Loucy (cell line): Measurements from ENCODE around the gene OR2B3.

ENCODE experiments used
- H2AFZ ChIP-seq: fragments of 200-600 bp; sonication (generic); 2 replicates; pipeline ENCODE4 v1.6.0; 2016; ENCODE audit warnings: antibody characterized with exemption, mild to moderate bottlenecking, low read length, moderate library complexity
- H3F3A ChIP-seq: fragments of 200-600 bp; 2 replicates; pipeline ENCODE4 v1.6.0; 2016; ENCODE audit warnings: antibody characterized with exemption, low read depth, mild to moderate bottlenecking
- H3K27me3 ChIP-seq: fragments of 200-600 bp; sonication (generic); 2 replicates; pipeline ENCODE4 v1.6.1; 2014; ENCODE audit warnings: low read length, mild to moderate bottlenecking; ENCODE audit not compliant: insufficient read depth, poor library complexity, severe bottlenecking
- H3K36me3 ChIP-seq: fragments of 200-600 bp; sonication (generic); 2 replicates; pipeline ENCODE4 v1.6.1; 2016; ENCODE audit warnings: low read length; ENCODE audit not compliant: insufficient read depth
- H3K4me1 ChIP-seq: fragments of 200-600 bp; sonication (generic); 2 replicates; pipeline ENCODE4 v1.5.1; 2014; ENCODE audit warnings: low read length, mild to moderate bottlenecking; ENCODE audit not compliant: insufficient read depth, poor library complexity, severe bottlenecking
- H3K4me2 ChIP-seq: fragments of 200-600 bp; sonication (generic); 2 replicates; pipeline ENCODE4 v1.6.0; 2014; ENCODE audit warnings: antibody characterized with exemption, low read length, low read depth, mild to moderate bottlenecking; ENCODE audit not compliant: poor library complexity, severe bottlenecking
- H3K4me3 ChIP-seq: fragments of 200-600 bp; sonication (generic); 2 replicates; pipeline ENCODE4 v1.5.1; 2014; ENCODE audit warnings: low read length, mild to moderate bottlenecking, mixed read lengths; ENCODE audit not compliant: poor library complexity, severe bottlenecking
- H3K79me2 ChIP-seq: fragments of 200-600 bp; sonication (generic); 2 replicates; pipeline ENCODE4 v1.6.1; 2014; ENCODE audit warnings: low read length; ENCODE audit not compliant: insufficient read depth
- H3K9ac ChIP-seq: fragments of 200-600 bp; sonication (generic); 2 replicates; pipeline ENCODE4 v1.6.0; 2014; ENCODE audit warnings: mild to moderate bottlenecking, low read depth, low read length, moderate library complexity; ENCODE audit not compliant: poor library complexity, severe bottlenecking
- H3K9me2 ChIP-seq: fragments of 200-600 bp; sonication (generic); replicated peaks from 2 replicates; pipeline ENCODE4 v1.6.1; 2016; ENCODE audit warnings: low read depth, low read length, mixed read lengths
- H3K9me3 ChIP-seq: fragments of 200-600 bp; sonication (generic); 2 replicates; pipeline ENCODE4 v1.6.1; 2014; ENCODE audit warnings: mild to moderate bottlenecking, antibody characterized with exemption, low read length, low read depth; ENCODE audit not compliant: insufficient read depth
- H4K20me1 ChIP-seq: fragments of 200-600 bp; sonication (generic); 2 replicates; pipeline ENCODE4 v1.6.0; 2014; ENCODE audit warnings: antibody characterized with exemption, low read length, mild to moderate bottlenecking; ENCODE audit not compliant: insufficient read depth, poor library complexity, severe bottlenecking
- CTCF ChIP-seq: fragments of 200-600 bp; sonication (generic); conservative IDR thresholded peaks from 2 replicates; pipeline ENCODE4 v1.5.1; 2014; ENCODE audit warnings: mild to moderate bottlenecking, antibody characterized with exemption, low read length
- EZH2phosphoT487 ChIP-seq: fragments of 200-600 bp; IDR thresholded peaks from 2 replicates; pipeline ENCODE4 v1.6.1; 2018; ENCODE audit warnings: antibody characterized with exemption, mild to moderate bottlenecking, moderate library complexity, borderline replicate concordance

The OR2B3 gene

GRCh38 chr6:29081312-29081711 lies 5.8 kb downstream of the OR2B3 start:
- Histone ChIP-seq H2AFZ (no peak overlapping the region), H3K79me2 (no peaks in the 10 kb centered on the region), H4K20me1 (no peaks in the 10 kb centered on the region), H3K4me2 (no peak overlapping the region), H3K36me3 (no peaks in the 10 kb centered on the region), H3K9me3 (no peaks in the 10 kb centered on the region), H3K4me3 (no peak overlapping the region), H3F3A (no peaks in the 10 kb centered on the region), H3K27me3 (no peaks in the 10 kb centered on the region), H3K9ac (no peak overlapping the region), H3K9me2 (no peaks in the 10 kb centered on the region), H3K4me1 (no peaks in the 10 kb centered on the region)
- TF ChIP-seq CTCF (no peak), EZH2phosphoT487 (no peak)

GRCh38 chr6:29079203-29079602 lies 7.9 kb downstream of the OR2B3 start:
- H3K9me2 ChIP-seq, result no peaks in the 10 kb centered on the region
- no peaks in the 10 kb centered on the region for H4K20me1 ChIP-seq
- no peaks in the 10 kb centered on the region for H3K36me3 ChIP-seq
- H3F3A ChIP-seq, result no peaks in the 10 kb centered on the region
- H3K9me3 ChIP-seq, result no peaks in the 10 kb centered on the region
- no peaks in the 10 kb centered on the region for H3K4me1 ChIP-seq
- no peak overlapping the region for H3K4me3 ChIP-seq
- no peaks in the 10 kb centered on the region for H3K79me2 ChIP-seq
- H3K27me3 ChIP-seq, result no peaks in the 10 kb centered on the region
- no peak for TF ChIP-seq CTCF
- TF ChIP-seq EZH2phosphoT487, result no peak
- no peak overlapping the region for H3K9ac ChIP-seq
- H3K4me2 ChIP-seq, result no peak overlapping the region
- H2AFZ ChIP-seq, result no peak overlapping the region

- H3K27me3 ChIP-seq, result no peaks in the 10 kb centered on the region
- H3F3A ChIP-seq, result no peaks in the 10 kb centered on the region
- no peaks in the 10 kb centered on the region for H3K4me1 ChIP-seq
- H3K4me2 ChIP-seq, result no peak overlapping the region
- H2AFZ ChIP-seq, result no peak overlapping the region
- H3K4me3 ChIP-seq, result no peak overlapping the region
- no peaks in the 10 kb centered on the region for H4K20me1 ChIP-seq
- H3K36me3 ChIP-seq, result no peaks in the 10 kb centered on the region
- TF ChIP-seq CTCF (peak; percentile 72), EZH2phosphoT487 (no peak)
- H3K9me2 ChIP-seq, result no peaks in the 10 kb centered on the region
- H3K9ac ChIP-seq, result no peak overlapping the region
- no peaks in the 10 kb centered on the region for H3K79me2 ChIP-seq
- H3K9me3 ChIP-seq, result no peaks in the 10 kb centered on the region
Observed at GRCh38 chr6:29071831-29072723, 15.0 kb downstream of the OR2B3 start.
